ENCODE results near the gene RMDN2.

GRCh38 chr2:37983719-37984118 is 58.6 kb downstream of the RMDN2 start:
- no peak for TF ChIP-seq CTCF (IDR thresholded peaks at IDR 0.05)
- no peak for TF ChIP-seq POLR2A (IDR thresholded peaks at IDR 0.05)
